GM12873 (cell line): ENCODE results near the gene PRSS1.

Source experiments
- TF ChIP-seq, protein P1 (sequence below): IDR thresholded peaks from 2 replicates; pipeline ENCODE4 v1.5.1; 2012; ENCODE audit warnings: low read depth, mild to moderate bottlenecking, moderate library complexity, low read length, control low read depth; ENCODE audit not compliant: insufficient read depth; ENCODE audit errors: missing control alignments

PRSS1 gene

GRCh38 chr7:142753366-142753765 lies 4.1 kb downstream of the PRSS1 start:
- TF ChIP-seq, protein P1, sequence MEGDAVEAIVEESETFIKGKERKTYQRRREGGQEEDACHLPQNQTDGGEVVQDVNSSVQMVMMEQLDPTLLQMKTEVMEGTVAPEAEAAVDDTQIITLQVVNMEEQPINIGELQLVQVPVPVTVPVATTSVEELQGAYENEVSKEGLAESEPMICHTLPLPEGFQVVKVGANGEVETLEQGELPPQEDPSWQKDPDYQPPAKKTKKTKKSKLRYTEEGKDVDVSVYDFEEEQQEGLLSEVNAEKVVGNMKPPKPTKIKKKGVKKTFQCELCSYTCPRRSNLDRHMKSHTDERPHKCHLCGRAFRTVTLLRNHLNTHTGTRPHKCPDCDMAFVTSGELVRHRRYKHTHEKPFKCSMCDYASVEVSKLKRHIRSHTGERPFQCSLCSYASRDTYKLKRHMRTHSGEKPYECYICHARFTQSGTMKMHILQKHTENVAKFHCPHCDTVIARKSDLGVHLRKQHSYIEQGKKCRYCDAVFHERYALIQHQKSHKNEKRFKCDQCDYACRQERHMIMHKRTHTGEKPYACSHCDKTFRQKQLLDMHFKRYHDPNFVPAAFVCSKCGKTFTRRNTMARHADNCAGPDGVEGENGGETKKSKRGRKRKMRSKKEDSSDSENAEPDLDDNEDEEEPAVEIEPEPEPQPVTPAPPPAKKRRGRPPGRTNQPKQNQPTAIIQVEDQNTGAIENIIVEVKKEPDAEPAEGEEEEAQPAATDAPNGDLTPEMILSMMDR, result no peak

GRCh38 chr7:142754681-142755575 lies 5.7 kb downstream of the PRSS1 start:
- TF ChIP-seq, protein P1, result no peak

DNA sequence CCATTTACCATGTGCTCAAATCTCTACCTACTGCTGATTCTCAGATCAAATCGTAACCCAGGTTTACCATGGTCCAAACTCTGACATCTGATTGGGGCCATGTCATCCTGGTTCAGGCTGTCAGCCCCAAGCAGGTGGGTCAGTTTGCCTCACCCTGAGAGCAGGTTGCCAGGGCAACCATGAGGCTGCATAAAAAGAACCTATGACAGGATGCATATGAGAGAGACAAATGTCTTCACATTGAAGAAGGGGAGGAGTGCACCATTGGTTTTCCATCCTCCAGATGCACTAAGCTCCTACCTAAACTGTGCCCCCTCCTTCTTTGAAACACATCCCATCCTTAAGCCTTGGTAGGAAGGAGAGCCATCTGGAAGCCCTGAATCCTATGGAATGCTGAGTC lies 10.2 kb downstream of the PRSS1 start:
- TF ChIP-seq, protein P1, result no peak

DNA sequence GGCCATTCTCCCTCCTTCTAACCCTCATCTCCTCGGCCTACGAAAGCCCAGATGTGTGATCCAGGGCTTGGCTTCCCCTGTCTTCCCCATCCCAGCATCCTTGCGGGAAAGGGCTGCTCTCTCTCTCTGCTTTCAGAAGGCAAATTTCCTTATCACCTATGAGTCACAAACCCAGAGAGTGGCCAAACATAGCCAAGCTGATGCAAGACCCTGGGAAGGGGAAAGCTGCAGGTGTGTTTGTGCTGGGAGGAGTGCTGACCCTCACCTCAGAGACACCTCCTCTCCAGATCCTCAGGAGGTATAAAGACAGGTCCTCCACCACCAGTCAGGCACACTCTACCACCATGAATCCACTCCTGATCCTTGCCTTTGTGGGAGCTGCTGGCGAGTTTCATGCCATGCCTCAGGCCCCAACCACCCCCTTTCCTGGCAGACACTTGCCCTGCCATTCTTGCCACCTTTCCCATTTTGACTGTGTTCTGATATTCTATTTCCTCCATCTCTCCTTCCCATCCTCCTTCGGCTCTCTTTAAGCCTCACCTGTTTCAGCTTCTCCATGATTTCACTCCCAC lies 10.9 kb downstream of the PRSS1 start:
- TF ChIP-seq, protein P1, result no peak

- TF ChIP-seq, protein P1, result no peak
Observed at GRCh38 chr7:142762104-142762503, 12.8 kb downstream of the PRSS1 start.

DNA sequence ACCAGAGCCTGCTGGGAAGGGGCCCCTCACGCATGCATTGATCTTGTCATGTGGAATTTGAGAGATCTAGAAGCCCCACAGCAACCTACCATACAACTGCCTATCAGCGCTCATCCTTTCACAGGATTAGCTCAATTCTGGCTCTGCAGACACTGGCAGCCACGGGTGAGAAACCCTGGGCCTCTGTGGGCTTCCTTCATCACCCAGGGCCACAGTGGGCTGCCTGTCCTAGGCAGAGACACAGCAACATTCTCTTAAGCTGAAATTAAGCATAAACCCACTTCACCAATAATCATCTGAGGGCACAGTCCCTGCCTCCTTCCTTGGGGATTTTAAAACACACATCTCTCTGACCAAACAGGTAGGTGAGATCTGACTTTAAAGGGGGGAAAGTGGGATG lies 18.2 kb downstream of the PRSS1 start:
- TF ChIP-seq, protein P1, result no peak

GRCh38 chr7:142767861-142768260 lies 18.6 kb downstream of the PRSS1 start:
- TF ChIP-seq, protein P1, result no peak
